ENCODE data around the gene NOTCH2NLA.
"Not testable (repeated sequence)": the region's sequence is repeated elsewhere in the genome, so short reads cannot be mapped to it uniquely, and the experiment has no call there.

DNA sequence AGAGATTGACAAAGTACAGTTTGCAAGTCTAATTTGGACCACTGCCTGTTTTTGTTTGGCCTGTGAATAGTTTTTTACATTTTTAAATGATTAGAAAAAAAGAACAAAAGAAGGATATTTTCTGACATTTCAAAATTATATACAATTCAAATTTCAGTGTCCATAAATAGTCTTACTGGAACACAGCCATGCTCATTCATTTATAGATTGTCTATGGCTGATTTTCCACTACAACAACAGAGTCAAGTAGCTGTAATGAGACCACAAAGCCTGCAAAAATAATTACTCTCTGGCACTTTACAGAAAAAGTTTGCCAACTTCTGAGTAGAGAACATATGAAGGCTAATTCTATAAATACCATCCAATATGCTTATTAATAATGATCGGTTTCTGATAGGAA lies 61.1 kb downstream of the NOTCH2NLA start:
- TF ChIP-seq, protein P1, sequence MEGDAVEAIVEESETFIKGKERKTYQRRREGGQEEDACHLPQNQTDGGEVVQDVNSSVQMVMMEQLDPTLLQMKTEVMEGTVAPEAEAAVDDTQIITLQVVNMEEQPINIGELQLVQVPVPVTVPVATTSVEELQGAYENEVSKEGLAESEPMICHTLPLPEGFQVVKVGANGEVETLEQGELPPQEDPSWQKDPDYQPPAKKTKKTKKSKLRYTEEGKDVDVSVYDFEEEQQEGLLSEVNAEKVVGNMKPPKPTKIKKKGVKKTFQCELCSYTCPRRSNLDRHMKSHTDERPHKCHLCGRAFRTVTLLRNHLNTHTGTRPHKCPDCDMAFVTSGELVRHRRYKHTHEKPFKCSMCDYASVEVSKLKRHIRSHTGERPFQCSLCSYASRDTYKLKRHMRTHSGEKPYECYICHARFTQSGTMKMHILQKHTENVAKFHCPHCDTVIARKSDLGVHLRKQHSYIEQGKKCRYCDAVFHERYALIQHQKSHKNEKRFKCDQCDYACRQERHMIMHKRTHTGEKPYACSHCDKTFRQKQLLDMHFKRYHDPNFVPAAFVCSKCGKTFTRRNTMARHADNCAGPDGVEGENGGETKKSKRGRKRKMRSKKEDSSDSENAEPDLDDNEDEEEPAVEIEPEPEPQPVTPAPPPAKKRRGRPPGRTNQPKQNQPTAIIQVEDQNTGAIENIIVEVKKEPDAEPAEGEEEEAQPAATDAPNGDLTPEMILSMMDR (IDR thresholded peaks at IDR 0.05; ENCODE audit: insufficient read depth, low read length) = not testable (repeated sequence)
- TF ChIP-seq, protein P2, sequence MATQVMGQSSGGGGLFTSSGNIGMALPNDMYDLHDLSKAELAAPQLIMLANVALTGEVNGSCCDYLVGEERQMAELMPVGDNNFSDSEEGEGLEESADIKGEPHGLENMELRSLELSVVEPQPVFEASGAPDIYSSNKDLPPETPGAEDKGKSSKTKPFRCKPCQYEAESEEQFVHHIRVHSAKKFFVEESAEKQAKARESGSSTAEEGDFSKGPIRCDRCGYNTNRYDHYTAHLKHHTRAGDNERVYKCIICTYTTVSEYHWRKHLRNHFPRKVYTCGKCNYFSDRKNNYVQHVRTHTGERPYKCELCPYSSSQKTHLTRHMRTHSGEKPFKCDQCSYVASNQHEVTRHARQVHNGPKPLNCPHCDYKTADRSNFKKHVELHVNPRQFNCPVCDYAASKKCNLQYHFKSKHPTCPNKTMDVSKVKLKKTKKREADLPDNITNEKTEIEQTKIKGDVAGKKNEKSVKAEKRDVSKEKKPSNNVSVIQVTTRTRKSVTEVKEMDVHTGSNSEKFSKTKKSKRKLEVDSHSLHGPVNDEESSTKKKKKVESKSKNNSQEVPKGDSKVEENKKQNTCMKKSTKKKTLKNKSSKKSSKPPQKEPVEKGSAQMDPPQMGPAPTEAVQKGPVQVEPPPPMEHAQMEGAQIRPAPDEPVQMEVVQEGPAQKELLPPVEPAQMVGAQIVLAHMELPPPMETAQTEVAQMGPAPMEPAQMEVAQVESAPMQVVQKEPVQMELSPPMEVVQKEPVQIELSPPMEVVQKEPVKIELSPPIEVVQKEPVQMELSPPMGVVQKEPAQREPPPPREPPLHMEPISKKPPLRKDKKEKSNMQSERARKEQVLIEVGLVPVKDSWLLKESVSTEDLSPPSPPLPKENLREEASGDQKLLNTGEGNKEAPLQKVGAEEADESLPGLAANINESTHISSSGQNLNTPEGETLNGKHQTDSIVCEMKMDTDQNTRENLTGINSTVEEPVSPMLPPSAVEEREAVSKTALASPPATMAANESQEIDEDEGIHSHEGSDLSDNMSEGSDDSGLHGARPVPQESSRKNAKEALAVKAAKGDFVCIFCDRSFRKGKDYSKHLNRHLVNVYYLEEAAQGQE (IDR thresholded peaks at IDR 0.05; ENCODE audit: insufficient replicate concordance, low read depth) = not testable (repeated sequence)
- not testable (repeated sequence) for TF ChIP-seq POLR2AphosphoS5 (IDR thresholded peaks at IDR 0.05; ENCODE audit: low read depth)
